ENCODE results near the gene GALNT2.

- TF ChIP-seq CTCF (IDR thresholded peaks at IDR 0.05) (no peak), POLR2A (IDR thresholded peaks at IDR 0.05) (no peak)
These were observed 7.7 kb downstream of the GALNT2 start for GRCh38 chr1:230074762-230075161.
